Measurements from ENCODE around the gene RPS19. TPM values are rescaled to one million over a fixed set of nuclear protein-coding genes. Genes with fewer than 3 reads are reported as not detected.

Gene RPS19
- total RNA-seq, 2 donors from 2014 or later = 2,321 to 2,418 TPM

GRCh38 chr19:41906916-41907680, 47.0 kb downstream of the RPS19 start:
- H3K9ac ChIP-seq (ENCODE audit: extremely low read depth, low read length, poor library complexity, severe bottlenecking) = no peak overlapping the region
- peaks cover 22% of the 10 kb centered on the region for H3K27me3 ChIP-seq (ENCODE audit: control insufficient read depth, insufficient read depth, low read length, poor library complexity, severe bottlenecking)
- no peaks in the 10 kb centered on the region for H3K9me3 ChIP-seq (ENCODE audit: control insufficient read depth, low read length)
- H3K4me3 ChIP-seq (ENCODE audit: low read length) = no peak overlapping the region
- 93 to 94% methylated on average over 11 to 18 of the region's 21 CpGs for WGBS, 2 experiments (ENCODE audit: insufficient coverage in 1 of 2, insufficient read length in 1 of 2)
- no peak overlapping the region for H3K4me3 Mint-ChIP-seq
- H3K27me3 Mint-ChIP-seq (ENCODE audit: insufficient read depth) = peaks cover 34% of the 10 kb centered on the region
- peaks cover 25% of the 10 kb centered on the region for H3K36me3 ChIP-seq (ENCODE audit: control insufficient read depth, insufficient read depth, low read length)
- peaks cover 37% of the 10 kb centered on the region for H3K36me3 Mint-ChIP-seq (ENCODE audit: low read depth)
- no peaks in the 10 kb centered on the region for H3K9me3 Mint-ChIP-seq
- H3K4me1 ChIP-seq (ENCODE audit: control insufficient read depth, insufficient read depth, low read length) = peaks cover 2% of the 10 kb centered on the region
- no peak for TF ChIP-seq CTCF (conservative IDR thresholded peaks at IDR 0.05)
- no peak overlapping the region for H3K27ac Mint-ChIP-seq
- no peak overlapping the region for H3K27ac ChIP-seq (ENCODE audit: low read depth, low read length)
- no peak for DNase-seq
- H3K4me1 Mint-ChIP-seq = peaks cover 9% of the 10 kb centered on the region

GRCh38 chr19:41907994-41908615, 48.0 kb downstream of the RPS19 start:
- Mint-ChIP-seq H3K4me1 (peaks cover 9% of the 10 kb centered on the region), H3K9me3 (no peaks in the 10 kb centered on the region), H3K27ac (no peak overlapping the region), H3K27me3 (ENCODE audit: insufficient read depth) (peaks cover 44% of the 10 kb centered on the region), H3K36me3 (ENCODE audit: low read depth) (peaks cover 29% of the 10 kb centered on the region), H3K4me3 (no peak overlapping the region)
- no peaks in the 10 kb centered on the region for H3K9me3 ChIP-seq (ENCODE audit: control insufficient read depth, low read length)
- WGBS, 2 experiments (ENCODE audit: insufficient coverage in 1 of 2, insufficient read length in 1 of 2) = 91 to 94% methylated on average over 9 to 25 of the region's 25 CpGs
- no peak for TF ChIP-seq CTCF (conservative IDR thresholded peaks at IDR 0.05)
- no peak overlapping the region for H3K4me3 ChIP-seq (ENCODE audit: low read length)
- no peak overlapping the region for H3K9ac ChIP-seq (ENCODE audit: extremely low read depth, low read length, poor library complexity, severe bottlenecking)
- DNase-seq = no peak
- no peak overlapping the region for H3K27ac ChIP-seq (ENCODE audit: low read depth, low read length)
- peaks cover 19% of the 10 kb centered on the region for H3K36me3 ChIP-seq (ENCODE audit: control insufficient read depth, insufficient read depth, low read length)
- H3K27me3 ChIP-seq (ENCODE audit: control insufficient read depth, insufficient read depth, low read length, poor library complexity, severe bottlenecking) = peaks cover 31% of the 10 kb centered on the region
- peaks cover 2% of the 10 kb centered on the region for H3K4me1 ChIP-seq (ENCODE audit: control insufficient read depth, insufficient read depth, low read length)

GRCh38 chr19:41908724-41909464, 48.8 kb downstream of the RPS19 start:
- H3K4me1 Mint-ChIP-seq = peaks cover 7% of the 10 kb centered on the region
- Histone ChIP-seq H3K9ac (ENCODE audit: extremely low read depth, low read length, poor library complexity, severe bottlenecking) (no peak overlapping the region), H3K27me3 (ENCODE audit: control insufficient read depth, insufficient read depth, low read length, poor library complexity, severe bottlenecking) (peaks cover 39% of the 10 kb centered on the region), H3K4me1 (ENCODE audit: control insufficient read depth, insufficient read depth, low read length) (peaks cover 2% of the 10 kb centered on the region), H3K4me3 (ENCODE audit: low read length) (no peak overlapping the region), H3K9me3 (ENCODE audit: control insufficient read depth, low read length) (no peaks in the 10 kb centered on the region), H3K27ac (ENCODE audit: low read depth, low read length) (no peak overlapping the region), H3K36me3 (ENCODE audit: control insufficient read depth, insufficient read depth, low read length) (peaks cover 17% of the 10 kb centered on the region)
- H3K4me3 Mint-ChIP-seq = no peak overlapping the region
- 89 to 90% methylated on average over 3 to 11 of the region's 11 CpGs for WGBS, 2 experiments (ENCODE audit: insufficient coverage in 1 of 2, insufficient read length in 1 of 2)
- no peak for DNase-seq
- peaks cover 52% of the 10 kb centered on the region for H3K27me3 Mint-ChIP-seq (ENCODE audit: insufficient read depth)
- H3K27ac Mint-ChIP-seq = no peak overlapping the region
- peaks cover 23% of the 10 kb centered on the region for H3K36me3 Mint-ChIP-seq (ENCODE audit: low read depth)
- TF ChIP-seq CTCF (conservative IDR thresholded peaks at IDR 0.05) = no peak
- H3K9me3 Mint-ChIP-seq = no peaks in the 10 kb centered on the region

All from endodermal cell (in vitro differentiated cells).